Upper lobe of right lung (tissue), 1 donor: ENCODE results near the gene COPZ1. TPM values are rescaled to one million over a fixed set of nuclear protein-coding genes. Genes with fewer than 3 reads are reported as not detected.

Experiments used
- ATAC-seq: fragments of 200-7000 bp; cut with Tn5 transposase; one replicate; pipeline ENCODE4 v1.9.1; 2020; ENCODE audit warnings: mild to moderate bottlenecking, moderate library complexity
- DNase-seq: peaks from one replicate; pipeline ENCODE4 v3.0.0-alpha.2; 2020
- H3K27ac ChIP-seq: fragments of 200-600 bp; one replicate; pipeline ENCODE4 v1.8.0; 2022
- H3K27me3 ChIP-seq: fragments of 200-600 bp; one replicate; pipeline ENCODE4 v1.8.0; 2022; ENCODE audit warnings: mild to moderate bottlenecking
- H3K36me3 ChIP-seq: fragments of 200-600 bp; one replicate; pipeline ENCODE4 v1.8.0; 2022
- H3K4me1 ChIP-seq: fragments of 200-600 bp; one replicate; pipeline ENCODE4 v1.8.0; 2022
- H3K4me3 ChIP-seq: fragments of 200-600 bp; one replicate; pipeline ENCODE4 v1.8.0; 2022; ENCODE audit warnings: mild to moderate bottlenecking
- H3K9me3 ChIP-seq: fragments of 200-600 bp; one replicate; pipeline ENCODE4 v1.8.0; 2022
- intact Hi-C: fragments of 100-400 bp; cut with DNase I; formaldehyde crosslinking; loops from one replicate; pipeline ENCODE4 v1.11.0; 2022
- total RNA-seq: library from RNA; stranded (reverse); fragmentation: NEBNext Ultra II Directional; extraction: Animal tissue kit (Norgen Biotek cat#: 25700); gene quantifications from one replicate; pipeline ENCODE4 v1.2.1, GENCODE V29; 2021
- TF ChIP-seq, protein P1 (sequence below): fragments of 200-600 bp; IDR thresholded peaks from one replicate; pipeline ENCODE4 v1.8.0; 2022; ENCODE audit warnings: antibody characterized with exemption
- donor health status: DM: no; HTN: yes; CAD: no; lungs with severe emphysema.

COPZ1 gene
- total RNA-seq, 1 donor from 2014 or later: 125 TPM

GRCh38 chr12:54376596-54376995 lies 51.7 kb downstream of the COPZ1 start:
- Histone ChIP-seq H3K9me3 (no peaks in the 10 kb centered on the region), H3K36me3 (peaks cover 4% of the 10 kb centered on the region), H3K27ac (no peak overlapping the region), H3K4me3 (no peak overlapping the region), H3K4me1 (peaks cover 19% of the 10 kb centered on the region), H3K27me3 (no peaks in the 10 kb centered on the region)
- TF ChIP-seq, protein P1, sequence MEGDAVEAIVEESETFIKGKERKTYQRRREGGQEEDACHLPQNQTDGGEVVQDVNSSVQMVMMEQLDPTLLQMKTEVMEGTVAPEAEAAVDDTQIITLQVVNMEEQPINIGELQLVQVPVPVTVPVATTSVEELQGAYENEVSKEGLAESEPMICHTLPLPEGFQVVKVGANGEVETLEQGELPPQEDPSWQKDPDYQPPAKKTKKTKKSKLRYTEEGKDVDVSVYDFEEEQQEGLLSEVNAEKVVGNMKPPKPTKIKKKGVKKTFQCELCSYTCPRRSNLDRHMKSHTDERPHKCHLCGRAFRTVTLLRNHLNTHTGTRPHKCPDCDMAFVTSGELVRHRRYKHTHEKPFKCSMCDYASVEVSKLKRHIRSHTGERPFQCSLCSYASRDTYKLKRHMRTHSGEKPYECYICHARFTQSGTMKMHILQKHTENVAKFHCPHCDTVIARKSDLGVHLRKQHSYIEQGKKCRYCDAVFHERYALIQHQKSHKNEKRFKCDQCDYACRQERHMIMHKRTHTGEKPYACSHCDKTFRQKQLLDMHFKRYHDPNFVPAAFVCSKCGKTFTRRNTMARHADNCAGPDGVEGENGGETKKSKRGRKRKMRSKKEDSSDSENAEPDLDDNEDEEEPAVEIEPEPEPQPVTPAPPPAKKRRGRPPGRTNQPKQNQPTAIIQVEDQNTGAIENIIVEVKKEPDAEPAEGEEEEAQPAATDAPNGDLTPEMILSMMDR: no peak
- DNase-seq (no peak), ATAC-seq (no peak)
- intact Hi-C loops: no loop called here

- H3K4me1 ChIP-seq: peaks cover 15% of the 10 kb centered on the region
- intact Hi-C loops: no loop called here
- H3K9me3 ChIP-seq: no peaks in the 10 kb centered on the region
- H3K4me3 ChIP-seq: no peak overlapping the region
- no peak for ATAC-seq
- H3K27ac ChIP-seq: no peak overlapping the region
- no peaks in the 10 kb centered on the region for H3K27me3 ChIP-seq
- peaks cover 4% of the 10 kb centered on the region for H3K36me3 ChIP-seq
- DNase-seq: no peak
- TF ChIP-seq, protein P1: no peak
Observed at GRCh38 chr12:54377007-54377406, 52.1 kb downstream of the COPZ1 start.

- peak overlapping the region; percentile 10 for H3K4me3 ChIP-seq
- no peaks in the 10 kb centered on the region for H3K27me3 ChIP-seq
- ATAC-seq (no peak), DNase-seq (no peak)
- no peaks in the 10 kb centered on the region for H3K9me3 ChIP-seq
- intact Hi-C loops: no loop called here
- TF ChIP-seq, protein P1: no peak
- H3K4me1 ChIP-seq: peaks cover 10% of the 10 kb centered on the region
- peaks cover 4% of the 10 kb centered on the region for H3K36me3 ChIP-seq
- H3K27ac ChIP-seq: no peak overlapping the region
Observed at GRCh38 chr12:54377797-54378515, 53.0 kb downstream of the COPZ1 start.

DNA sequence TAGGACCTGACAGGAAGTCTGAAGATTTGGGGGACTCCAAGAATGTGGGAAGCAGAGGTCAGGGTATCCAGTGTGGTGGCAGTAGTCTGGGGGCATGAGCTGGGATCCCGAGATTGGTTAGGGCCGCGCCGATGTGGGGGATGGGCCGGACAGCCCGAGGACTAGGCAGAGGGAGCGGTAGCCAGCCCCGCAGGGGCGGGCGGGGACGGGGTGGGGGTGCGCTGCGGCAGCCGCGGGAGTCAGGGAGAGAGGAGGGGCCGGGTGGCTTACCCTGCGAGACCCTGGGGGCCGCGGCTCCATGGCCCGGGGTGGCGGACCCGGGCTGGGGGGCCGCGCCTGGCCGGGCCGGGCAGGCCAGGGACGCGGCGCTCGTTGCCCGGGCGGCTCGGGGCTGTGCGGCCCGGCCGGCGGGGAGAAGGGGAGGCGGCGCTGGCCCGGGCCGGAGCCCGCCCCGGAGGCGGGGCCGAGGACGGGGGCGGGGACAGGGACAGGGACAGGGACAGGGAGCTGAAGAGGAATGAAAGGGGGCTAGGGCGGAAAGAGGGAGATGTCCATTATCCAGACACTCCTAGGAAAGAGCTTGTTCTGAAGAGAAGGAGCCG lies 54.0 kb downstream of the COPZ1 start:
- Histone ChIP-seq H3K4me3 (peak overlapping the region; percentile 36), H3K9me3 (no peaks in the 10 kb centered on the region), H3K27ac (no peak overlapping the region), H3K4me1 (peaks cover 10% of the 10 kb centered on the region), H3K36me3 (peaks cover 2% of the 10 kb centered on the region), H3K27me3 (no peaks in the 10 kb centered on the region)
- TF ChIP-seq, protein P1: no peak
- DNase-seq (peak; percentile 77), ATAC-seq (peak; percentile 78)
- intact Hi-C loops: no loop called here

DNA sequence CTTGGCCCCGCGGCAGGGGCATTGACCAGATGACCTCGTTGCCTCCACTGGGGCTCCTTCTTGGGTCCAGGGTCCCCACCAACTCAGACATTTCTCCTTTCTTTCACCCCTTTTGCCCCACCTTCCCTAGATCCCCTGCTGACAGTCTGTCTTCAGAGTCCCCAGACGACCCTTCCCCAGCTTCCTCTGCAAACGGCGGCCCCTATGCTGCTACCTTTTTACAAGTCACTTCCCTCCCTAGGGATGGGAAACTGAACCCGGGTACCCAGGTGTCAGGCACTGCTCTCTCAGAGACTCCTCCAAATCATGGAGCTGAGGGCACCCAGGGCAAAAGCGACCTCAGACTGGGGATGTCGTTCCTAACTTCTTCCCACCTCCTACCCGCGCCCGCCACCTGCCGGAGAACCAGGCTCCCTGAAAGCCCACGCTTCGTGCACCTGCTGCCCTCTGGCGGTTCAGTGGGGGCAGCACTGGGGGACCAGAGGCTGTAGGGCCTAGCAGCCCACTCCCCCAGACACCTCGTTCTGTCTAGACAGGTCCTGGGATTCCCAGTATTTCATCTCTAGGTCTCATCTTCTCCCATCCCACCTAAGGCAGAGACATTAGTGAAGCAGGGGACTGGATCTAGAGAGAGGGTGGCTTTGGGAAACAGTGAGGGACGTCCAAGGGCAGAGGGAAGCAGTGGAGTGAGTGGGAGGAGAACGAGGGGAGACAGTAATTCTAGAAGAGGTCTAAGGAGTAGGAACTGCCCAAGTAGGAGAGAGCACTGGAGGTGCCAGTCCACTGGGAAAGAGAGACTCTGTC lies 54.7 kb downstream of the COPZ1 start:
- Histone ChIP-seq H3K4me1 (peaks cover 10% of the 10 kb centered on the region), H3K9me3 (no peaks in the 10 kb centered on the region), H3K27ac (no peak overlapping the region), H3K27me3 (no peaks in the 10 kb centered on the region), H3K36me3 (no peaks in the 10 kb centered on the region), H3K4me3 (peak overlapping the region; percentile 36)
- intact Hi-C loops: no loop called here
- DNase-seq (peak; percentile 96), ATAC-seq (peak; percentile 91)
- TF ChIP-seq, protein P1: peak; percentile 100
